AG04450 (cell line): ENCODE data around the gene GRAMD1C. TPM values are rescaled to one million over a fixed set of nuclear protein-coding genes. Genes with fewer than 3 reads are reported as not detected.

Experiments used
- CTCF ChIA-PET: fragments of 300-600, 350-600 bp; formaldehyde crosslinking; extraction: SDS; loops from one replicate; lab custom pipeline; 2022; ENCODE audit warnings: antibody characterized with exemption, inconsistent platforms; lab: Charles Lee
- POLR2A ChIA-PET: fragments of 350-600 bp; formaldehyde crosslinking; extraction: SDS; loops from one replicate; lab custom pipeline; 2021; ENCODE audit warnings: antibody characterized with exemption, inconsistent platforms; lab: Yijun Ruan, JAX
- DNase-seq: peaks from one replicate; pipeline ENCODE4 v3.0.0-alpha.2; 2011; ENCODE audit warnings: low read depth, low spot score
- H3K27ac ChIP-seq: one replicate; pipeline ENCODE4 v1.5.1; 2012; ENCODE audit warnings: low read depth, low read length, control low read depth
- H3K27me3 ChIP-seq: one replicate; pipeline ENCODE4 v1.6.0; 2012; ENCODE audit warnings: low read length; ENCODE audit not compliant: control insufficient read depth, insufficient read depth
- H3K4me3 ChIP-seq: 2 replicates; pipeline ENCODE4 v1.5.1; 2011; ENCODE audit warnings: mild to moderate bottlenecking, low read depth, low read length, control low read depth
- H3K9me3 ChIP-seq: 2 replicates; pipeline ENCODE4 v1.5.1; 2012; ENCODE audit warnings: low read length; ENCODE audit not compliant: control insufficient read depth, insufficient read depth
- CTCF ChIP-seq: IDR thresholded peaks from 2 replicates; pipeline ENCODE4 v1.5.1; 2011; ENCODE audit warnings: low read depth, low read length, control low read depth, inconsistent platforms
- polyA plus RNA-seq: library from polyadenylated mRNA; depleted of rRNA; stranded (reverse); fragments of >200 nt; gene quantifications from 2 replicates; pipeline ENCODE4 v1.2.3, GENCODE V29; 2011

GRAMD1C gene
- polyA plus RNA-seq, 1 experiment: 4.2 TPM

GRCh38 chr3:113878403-113878802 is 39.8 kb downstream of the GRAMD1C start:
- CTCF ChIA-PET: no interaction called here

DNA sequence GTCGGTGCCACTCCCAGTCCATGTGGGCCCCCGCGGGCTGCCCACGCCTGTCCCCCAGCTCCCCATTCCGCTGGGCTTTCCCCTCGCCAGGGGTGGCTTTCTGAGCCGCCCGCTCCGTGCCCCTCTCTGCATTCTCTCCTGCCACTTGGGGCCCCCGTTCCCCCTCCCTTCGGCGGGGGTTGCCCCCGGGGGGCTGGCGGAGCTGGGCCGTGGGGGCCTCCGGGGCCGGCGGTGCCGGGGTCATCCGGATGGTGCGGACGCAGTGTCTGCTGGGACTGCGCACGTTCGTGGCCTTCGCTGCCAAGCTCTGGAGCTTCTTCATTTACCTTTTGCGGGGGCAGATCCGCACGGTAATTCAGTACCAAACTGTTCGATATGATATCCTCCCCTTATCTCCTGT is 46.5 kb downstream of the GRAMD1C start:
- CTCF ChIA-PET: no interaction called here
- no peak for TF ChIP-seq CTCF
- H3K4me3 ChIP-seq: no peak overlapping the region
- POLR2A ChIA-PET: no interaction called here
- no peak for DNase-seq
- H3K27ac ChIP-seq: no peak overlapping the region
- H3K27me3 ChIP-seq: no peaks in the 10 kb centered on the region
- peaks cover 3% of the 10 kb centered on the region; the same call in 1 of the 2 replicates for H3K9me3 ChIP-seq

More at GRCh38 chr3:113878403-113878802, 39.8 kb downstream of the GRAMD1C start:
- TF ChIP-seq CTCF: no peak
- no peaks in the 10 kb centered on the region for H3K27me3 ChIP-seq
- no peaks in the 10 kb centered on the region for H3K9me3 ChIP-seq
- no peak for DNase-seq
- H3K4me3 ChIP-seq: no peak overlapping the region
- no peak overlapping the region for H3K27ac ChIP-seq
- POLR2A ChIA-PET: no interaction called here

- ChIA-PET POLR2A (no interaction called here), CTCF (no interaction called here)
- Histone ChIP-seq H3K9me3 (no peaks in the 10 kb centered on the region), H3K4me3 (no peak overlapping the region), H3K27ac (no peak overlapping the region), H3K27me3 (no peaks in the 10 kb centered on the region)
- no peak for TF ChIP-seq CTCF
- DNase-seq: no peak
These were observed 51.8 kb downstream of the GRAMD1C start for GRCh38 chr3:113890256-113890900.

- Histone ChIP-seq H3K27me3 (no peaks in the 10 kb centered on the region), H3K9me3 (no peaks in the 10 kb centered on the region), H3K27ac (no peak overlapping the region), H3K4me3 (no peak overlapping the region)
- POLR2A ChIA-PET: no interaction called here
- CTCF ChIA-PET: interaction anchor here (1.7 kb wide), 1 partner anchor 50 kb away, joined by 5 read pairs; no protein-coding TSS in a partner anchor
- DNase-seq: no peak
- TF ChIP-seq CTCF: no peak
These were observed 56.3 kb downstream of the GRAMD1C start for GRCh38 chr3:113894927-113895326.

DNA sequence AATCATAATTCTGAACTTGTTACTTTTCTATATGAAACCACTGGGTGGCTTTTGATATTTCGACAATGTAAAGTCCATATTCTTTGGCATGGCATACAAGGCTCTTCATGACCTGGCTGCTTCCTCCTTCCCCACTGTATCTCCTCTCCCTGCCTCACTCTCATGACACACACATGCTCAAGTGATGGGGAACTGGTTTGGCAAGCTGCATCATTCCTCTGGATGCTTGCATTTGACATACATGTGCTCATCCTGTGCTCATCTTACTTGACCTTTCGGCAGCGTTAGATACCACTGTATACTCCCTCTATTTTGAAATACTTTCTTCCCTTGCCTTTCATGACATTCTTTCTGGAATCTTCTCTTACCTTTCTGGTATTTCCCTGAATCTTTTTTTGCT is 57.4 kb downstream of the GRAMD1C start:
- H3K27me3 ChIP-seq: no peaks in the 10 kb centered on the region
- no peak for DNase-seq
- POLR2A ChIA-PET: no interaction called here
- no peaks in the 10 kb centered on the region for H3K9me3 ChIP-seq
- TF ChIP-seq CTCF: no peak
- no peak overlapping the region for H3K4me3 ChIP-seq
- no peak overlapping the region for H3K27ac ChIP-seq
- CTCF ChIA-PET: interaction anchor here (0.7 to 1.6 kb wide), 2 partner anchors 147 to 159 kb away, joined by 3 to 4 read pairs; no protein-coding TSS in a partner anchor
